Gastrocnemius medialis (tissue), 4 donors: ENCODE results near the gene FAM13A. TPM values are rescaled to one million over a fixed set of nuclear protein-coding genes. Genes with fewer than 3 reads are reported as not detected.

Experiments used
- ATAC-seq, 2 donors: fragments of 150-250 bp; one replicate each; pipeline ENCODE4 v1.9.1; 2016
- DNase-seq, 2 donors: peaks; one replicate each; pipeline ENCODE4 v3.0.0-alpha.2; 2019
- H3K27ac ChIP-seq, 4 donors: fragments of 200-600 bp; sonication (generic); 1 replicate in 1 of 4; 2 replicates in 3 of 4; pipeline ENCODE4 v1.5.1; 2016 to 2018; ENCODE audit warnings: mild to moderate bottlenecking in 2 of 4, moderate library complexity in 1 of 4
- H3K27me3 ChIP-seq, 3 donors: fragments of 200-600 bp; sonication (generic) in 2 of 3; 1 replicate in 1 of 3; 2 replicates in 2 of 3; pipeline versions ENCODE4 v1.5.1 to v1.6.0; 2016 to 2019; ENCODE audit warnings: mild to moderate bottlenecking in 1 of 3, moderate library complexity in 1 of 3
- H3K36me3 ChIP-seq, 2 donors: fragments of 200-600 bp; sonication (generic) in 1 of 2; one replicate each; pipeline ENCODE4 v1.5.1; 2017 to 2018
- H3K4me1 ChIP-seq, 2 donors: fragments of 200-600 bp; sonication (generic) in 1 of 2; one replicate each; pipeline ENCODE4 v1.5.1; 2016 to 2017; ENCODE audit warnings: mild to moderate bottlenecking in 2 of 2
- H3K4me3 ChIP-seq, 4 donors: fragments of 200-600 bp; sonication (generic) in 3 of 4; 1 replicate in 1 of 4; 2 replicates in 3 of 4; pipeline ENCODE4 v1.5.1; 2016 to 2019; ENCODE audit warnings: mild to moderate bottlenecking in 2 of 4
- H3K9me3 ChIP-seq, 3 donors: fragments of 200-600 bp; sonication (generic) in 2 of 3; 1 replicate in 1 of 3; 2 replicates in 2 of 3; pipeline ENCODE4 v1.5.1; 2016 to 2019
- POLR2A ChIP-seq, 2 donors: fragments of 450-650 bp; IDR thresholded peaks; one replicate each; pipeline ENCODE4 v1.6.1; 2017; ENCODE audit warnings: antibody characterized with exemption in 2 of 2, mild to moderate bottlenecking in 2 of 2, moderate library complexity in 2 of 2
- in situ Hi-C, 4 donors: fragments of 200-750 bp; cut with MboI; loops; one replicate each; pipeline versions ENCODE4 v1.15.0 to v1.8.0; 2017; ENCODE audit warnings: low sequenced_read_pairs in 4 of 4
- intact Hi-C: fragments of 100-400 bp; cut with DNase I; formaldehyde crosslinking; loops from one replicate; pipeline ENCODE4 v1.15.1; 2023; ENCODE audit warnings: low total_unique reads
- total RNA-seq, 4 donors: library from RNA; depleted of rRNA; stranded (reverse); fragments of >200 nt; gene quantifications; one replicate each; pipeline versions ENCODE4 v1.1.0 to v1.2.3, GENCODE V29; 2016
- TF ChIP-seq, protein P1 (sequence below), 5 experiments: fragments of 450-650 bp in 3 of 5; fragments of 200-600 bp in 2 of 5; sonication (generic) in 2 of 5; IDR thresholded peaks in 4 of 5; conservative IDR thresholded peaks in 1 of 5; 1 replicate in 4 of 5; 2 replicates in 1 of 5; pipeline ENCODE4 v1.5.1; 2016 to 2019; ENCODE audit warnings: antibody characterized with exemption in 5 of 5, mild to moderate bottlenecking in 3 of 5, moderate library complexity in 3 of 5

The FAM13A gene
- total RNA-seq, 4 donors from 2014 or later: 6.7 to 14.1 (median 11.4) TPM

DNA sequence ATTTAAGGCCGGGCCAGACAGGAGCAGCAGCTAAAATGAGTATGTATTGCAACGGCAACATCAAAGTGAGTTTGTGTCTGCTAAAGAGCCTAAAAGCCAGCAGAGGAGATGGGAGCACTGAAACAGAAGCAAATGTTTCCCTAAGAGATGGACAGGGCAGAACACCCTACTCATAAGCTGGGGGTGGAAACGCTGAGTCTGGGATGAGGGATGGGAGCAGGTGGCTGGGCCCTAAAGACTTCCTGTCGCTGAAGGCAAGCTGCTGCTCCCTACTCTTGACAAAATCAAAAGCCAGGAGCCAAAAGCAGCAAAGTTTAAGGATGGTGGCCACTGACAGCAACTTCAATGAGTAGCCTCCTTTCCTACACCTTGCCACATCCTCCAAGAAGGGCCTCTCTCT, 318.8 kb downstream of the FAM13A start:
- peak overlapping the region in 1 of 4 donors; percentile 52 for H3K4me3 ChIP-seq
- no peaks in the 10 kb centered on the region for H3K27me3 ChIP-seq
- H3K9me3 ChIP-seq: no peaks in the 10 kb centered on the region
- intact Hi-C loops (loop anchor here (5.0 kb wide), 1 partner anchor 126 kb away; no protein-coding TSS in a partner anchor), in situ Hi-C loops (no loop called here)
- TF ChIP-seq, protein P1, sequence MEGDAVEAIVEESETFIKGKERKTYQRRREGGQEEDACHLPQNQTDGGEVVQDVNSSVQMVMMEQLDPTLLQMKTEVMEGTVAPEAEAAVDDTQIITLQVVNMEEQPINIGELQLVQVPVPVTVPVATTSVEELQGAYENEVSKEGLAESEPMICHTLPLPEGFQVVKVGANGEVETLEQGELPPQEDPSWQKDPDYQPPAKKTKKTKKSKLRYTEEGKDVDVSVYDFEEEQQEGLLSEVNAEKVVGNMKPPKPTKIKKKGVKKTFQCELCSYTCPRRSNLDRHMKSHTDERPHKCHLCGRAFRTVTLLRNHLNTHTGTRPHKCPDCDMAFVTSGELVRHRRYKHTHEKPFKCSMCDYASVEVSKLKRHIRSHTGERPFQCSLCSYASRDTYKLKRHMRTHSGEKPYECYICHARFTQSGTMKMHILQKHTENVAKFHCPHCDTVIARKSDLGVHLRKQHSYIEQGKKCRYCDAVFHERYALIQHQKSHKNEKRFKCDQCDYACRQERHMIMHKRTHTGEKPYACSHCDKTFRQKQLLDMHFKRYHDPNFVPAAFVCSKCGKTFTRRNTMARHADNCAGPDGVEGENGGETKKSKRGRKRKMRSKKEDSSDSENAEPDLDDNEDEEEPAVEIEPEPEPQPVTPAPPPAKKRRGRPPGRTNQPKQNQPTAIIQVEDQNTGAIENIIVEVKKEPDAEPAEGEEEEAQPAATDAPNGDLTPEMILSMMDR (IDR thresholded peaks at IDR 0.05 in 4 of 5, conservative IDR thresholded peaks at IDR 0.05 in 1 of 5): no peak
- peaks cover 0 to 14% of the 10 kb centered on the region in 2 donors for H3K36me3 ChIP-seq
- H3K27ac ChIP-seq: peak overlapping the region; percentile 79 to 90 (median 86)
- DNase-seq (peak in 1 of 2 donors; percentile 68), ATAC-seq (peak; percentile 55 to 65)
- peaks cover 39 to 40% of the 10 kb centered on the region in 2 donors for H3K4me1 ChIP-seq

DNA sequence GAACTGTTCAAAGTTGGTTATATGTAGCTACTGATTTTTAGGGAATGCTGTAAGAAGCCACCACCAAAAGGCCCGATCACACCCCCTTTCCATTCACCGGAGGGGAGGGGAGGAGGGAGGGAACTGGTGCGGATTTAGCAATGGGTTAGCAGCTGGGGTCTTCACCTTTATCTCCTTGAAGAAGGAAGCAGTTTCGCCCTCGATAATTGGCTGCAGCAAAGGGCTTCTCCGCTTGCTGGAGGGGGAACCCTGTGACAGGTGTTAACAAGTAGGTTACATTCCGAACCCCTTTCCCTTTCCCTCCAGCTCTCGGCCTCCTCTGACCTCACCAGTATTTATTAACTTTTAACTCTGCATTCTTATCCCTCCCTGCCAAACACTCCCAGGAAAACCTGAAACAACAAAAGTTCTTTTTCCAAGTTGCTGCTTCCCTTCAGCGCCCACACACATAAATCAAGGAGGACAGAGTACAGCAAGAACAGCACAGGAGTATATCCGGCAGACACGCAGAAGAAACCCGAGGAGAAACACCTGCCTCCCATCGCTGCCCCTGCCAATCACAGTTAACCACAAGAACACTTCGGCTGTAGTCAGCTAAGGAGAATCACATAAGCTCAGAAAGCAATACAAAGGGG, 319.6 kb downstream of the FAM13A start:
- Histone ChIP-seq H3K27ac (peak overlapping the region; percentile 79 to 90 (median 86)), H3K4me3 (peak overlapping the region; percentile 37 to 52 (median 46)), H3K9me3 (no peaks in the 10 kb centered on the region), H3K27me3 (no peaks in the 10 kb centered on the region), H3K36me3 (peaks cover 0 to 14% of the 10 kb centered on the region in 2 donors), H3K4me1 (peaks cover 39 to 40% of the 10 kb centered on the region in 2 donors)
- DNase-seq (peak; percentile 72 to 91), ATAC-seq (peak; percentile 94 to 97)
- in situ Hi-C loops: no loop called here
- TF ChIP-seq, protein P1 (IDR thresholded peaks at IDR 0.05 in 4 of 5, conservative IDR thresholded peaks at IDR 0.05 in 1 of 5): no peak
- no peak for TF ChIP-seq POLR2A (IDR thresholded peaks at IDR 0.05)
- intact Hi-C loops: loop anchor here (1.0 to 5.0 kb wide), 2 partner anchors 28 to 125 kb away; no protein-coding TSS in a partner anchor

DNA sequence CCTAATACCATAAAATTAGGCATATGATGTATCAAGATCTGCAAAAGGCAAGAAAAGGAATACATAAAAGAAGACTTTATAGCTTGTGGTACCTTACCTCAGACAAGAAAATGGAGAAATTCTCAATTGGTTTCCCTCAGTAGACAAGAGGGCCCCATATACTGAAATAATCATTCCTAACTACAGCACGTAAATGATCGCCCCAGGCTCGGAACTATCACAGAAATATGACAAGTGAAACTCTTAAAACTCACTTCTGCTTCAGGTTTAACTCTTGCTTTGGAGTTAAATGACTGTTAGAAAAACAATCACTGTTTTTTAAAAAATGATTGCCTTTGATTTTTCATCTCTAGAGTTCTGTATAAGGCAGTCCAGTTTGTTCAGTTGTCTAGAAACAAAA, 320.7 kb downstream of the FAM13A start:
- intact Hi-C loops: loop anchor here (5.0 kb wide), 1 partner anchor 124 kb away; no protein-coding TSS in a partner anchor
- no peaks in the 10 kb centered on the region for H3K27me3 ChIP-seq
- no peaks in the 10 kb centered on the region for H3K9me3 ChIP-seq
- DNase-seq (no peak), ATAC-seq (no peak)
- H3K36me3 ChIP-seq: peaks cover 0 to 21% of the 10 kb centered on the region in 2 donors
- H3K27ac ChIP-seq: peak overlapping the region; percentile 79 to 90 (median 86)
- peak overlapping the region in 2 of 4 donors; percentile 2 to 52 for H3K4me3 ChIP-seq
- peaks cover 39 to 40% of the 10 kb centered on the region in 2 donors for H3K4me1 ChIP-seq
- in situ Hi-C loops: no loop called here
- TF ChIP-seq, protein P1 (IDR thresholded peaks at IDR 0.05 in 4 of 5, conservative IDR thresholded peaks at IDR 0.05 in 1 of 5): no peak
- no peak for TF ChIP-seq POLR2A (IDR thresholded peaks at IDR 0.05)

DNA sequence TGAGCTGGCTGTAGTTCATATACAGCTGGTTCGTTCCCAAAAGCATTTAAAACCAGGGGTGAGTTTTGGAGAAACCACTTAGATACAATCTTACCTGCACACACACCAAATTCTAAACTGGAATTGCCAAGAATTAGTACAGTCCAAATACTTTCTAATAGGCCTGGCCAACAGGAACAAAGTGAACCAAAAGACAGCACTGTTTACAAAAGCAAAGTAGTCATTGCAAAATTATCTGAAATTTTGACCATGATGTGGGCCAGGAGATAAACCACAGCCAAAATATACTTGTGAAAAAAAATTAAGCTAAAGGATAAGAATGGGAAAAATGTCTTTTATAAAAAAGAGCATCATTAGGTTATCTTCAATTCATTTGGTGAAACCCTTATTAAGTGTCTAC, 321.4 kb downstream of the FAM13A start:
- DNase-seq: no peak
- H3K9me3 ChIP-seq: no peaks in the 10 kb centered on the region
- H3K36me3 ChIP-seq: peaks cover 0 to 25% of the 10 kb centered on the region in 2 donors
- in situ Hi-C loops: no loop called here
- intact Hi-C loops: loop anchor here (5.0 kb wide), 1 partner anchor 123 kb away; no protein-coding TSS in a partner anchor
- no peak for TF ChIP-seq POLR2A (IDR thresholded peaks at IDR 0.05)
- TF ChIP-seq, protein P1 (IDR thresholded peaks at IDR 0.05 in 4 of 5, conservative IDR thresholded peaks at IDR 0.05 in 1 of 5): no peak
- ATAC-seq: no peak
- peaks cover 35 to 40% of the 10 kb centered on the region in 2 donors for H3K4me1 ChIP-seq
- peak overlapping the region; percentile 79 to 90 (median 86) for H3K27ac ChIP-seq
- H3K27me3 ChIP-seq: no peaks in the 10 kb centered on the region
- H3K4me3 ChIP-seq: no peak overlapping the region
